ENCODE results near the gene C2CD5. TPM values are rescaled to one million over a fixed set of nuclear protein-coding genes. Genes with fewer than 3 reads are reported as not detected.

Gene C2CD5
- total and polyA plus RNA-seq, 2 of the 4 experiments (the other 2 are of a cell fraction): 14.5 to 15.8 TPM

- H3K4ac ChIP-seq (ENCODE audit: low read depth, low read length): no peak overlapping the region
- dilution Hi-C loops (cut with HindIII; ENCODE audit: low sequenced_read_pairs, unreplicated experiment) (no loop called here), in situ Hi-C loops (cut with MboI; ENCODE audit: low sequenced_read_pairs) (no loop called here), intact Hi-C loops (cut with micrococcal nuclease) (no loop called here)
- no peaks in the 10 kb centered on the region for H3K4me1 ChIP-seq (ENCODE audit: control insufficient read depth, insufficient read depth, low read length)
- no peaks in the 10 kb centered on the region for H3K79me1 ChIP-seq (ENCODE audit: low read depth in 1 of 2, low read length in 2 of 2)
- H3K18ac ChIP-seq (ENCODE audit: low read depth, low read length): no peak overlapping the region
- no peak overlapping the region for H3K27ac ChIP-seq (ENCODE audit: insufficient read depth, low read length)
- no peak overlapping the region for H2AFZ ChIP-seq (replicated peaks; ENCODE audit: low read length, poor library complexity)
- H3K9me1 ChIP-seq (ENCODE audit: insufficient read depth, low read length): no peaks in the 10 kb centered on the region
- 50% methylated on average over 7 of the region's 12 CpGs; no CpG with 5 or more reads in 1 of the 2 experiments for WGBS, 2 experiments (ENCODE audit: extremely low coverage in 2 of 2, insufficient read length in 1 of 2)
- H2BK120ac ChIP-seq (ENCODE audit: low read depth, low read length): no peak overlapping the region
- BruUV-seq (replicated peaks): no TSS peak
- H4K5ac ChIP-seq (ENCODE audit: low read depth, low read length): no peak overlapping the region
- H2BK5ac ChIP-seq (ENCODE audit: low read depth, low read length, poor library complexity, severe bottlenecking): no peak overlapping the region
- H3K14ac ChIP-seq (replicated peaks; ENCODE audit: low read depth, low read length): no peak overlapping the region
- H2AK9ac ChIP-seq (replicated peaks; ENCODE audit: low read depth, low read length, poor library complexity): no peak overlapping the region
- H4K8ac ChIP-seq (ENCODE audit: low read depth in 2 of 2, low read length in 2 of 2): no peak overlapping the region
- no peak overlapping the region for H3K23ac ChIP-seq (ENCODE audit: low read depth, low read length)
- no peak overlapping the region for H2AK5ac ChIP-seq (ENCODE audit: low read depth, low read length)
- no peak overlapping the region for H2BK15ac ChIP-seq (ENCODE audit: low read depth, low read length)
- ChIA-PET CTCF (no interaction called here), POLR2A (ENCODE audit: unreplicated experiment) (no interaction called here)
- H3K56ac ChIP-seq (ENCODE audit: extremely low read depth, insufficient read depth, low read length): no peak overlapping the region
- no peak overlapping the region for H3K4me3 ChIP-seq (ENCODE audit: insufficient read depth, low read depth, low read length)
- H3K9ac ChIP-seq (ENCODE audit: low read depth, low read length): no peak overlapping the region
- ATAC-seq (ENCODE audit: low read depth) (no peak), DNase-seq (no peak)
- TF ChIP-seq CEBPB (IDR thresholded peaks at IDR 0.05; ENCODE audit: low read depth, low read length): peak; percentile 66
- TF ChIP-seq MAFK (IDR thresholded peaks at IDR 0.05; ENCODE audit: low read depth, low read length): no peak
- no peak for TF ChIP-seq RAD21 (IDR thresholded peaks at IDR 0.05; ENCODE audit: low read length)
- no peak for TF ChIP-seq RCOR1 (IDR thresholded peaks at IDR 0.05; ENCODE audit: insufficient replicate concordance, low read length)
- no peak for TF ChIP-seq NFE2L2 (IDR thresholded peaks at IDR 0.05; ENCODE audit: low read depth, low read length)
- H3K36me3 ChIP-seq (ENCODE audit: control insufficient read depth, insufficient read depth, low read length): no peaks in the 10 kb centered on the region
- H3K27me3 ChIP-seq (ENCODE audit: control insufficient read depth, insufficient read depth, low read length): no peaks in the 10 kb centered on the region
- no peaks in the 10 kb centered on the region for H3K9me3 ChIP-seq (ENCODE audit: control insufficient read depth, insufficient read depth, low read length)
- no peak overlapping the region for H4K91ac ChIP-seq (ENCODE audit: insufficient read depth, low read depth, low read length)
- H3K4me2 ChIP-seq (ENCODE audit: low read depth, low read length): peak overlapping the region; percentile 66; the same call in 1 of the 2 replicates
- H2BK20ac ChIP-seq (ENCODE audit: low read depth, low read length): no peak overlapping the region
- no peaks in the 10 kb centered on the region for H4K20me1 ChIP-seq (ENCODE audit: insufficient read depth, low read length)
Measured at GRCh38 chr12:22409377-22410164, 134.8 kb downstream of the C2CD5 start.

Measured in IMR-90 (cell line).